ENCODE results near the gene DRD2. TPM values are rescaled to one million over a fixed set of nuclear protein-coding genes. Genes with fewer than 3 reads are reported as not detected.
A peak's percentile ranks its signal among the peaks of the same experiment; 100 is the strongest.

Gene DRD2
- total RNA-seq, 1 experiment from 2014 or later, result not detected

GRCh38 chr11:113494021-113494420 is 18.8 kb upstream of the DRD2 start:
- in situ Hi-C loops (cut with HindIII; ENCODE audit: low pct_unique_long_range_greater_than_20kb, low sequenced_read_pairs), result no loop called here
- DNase-seq (ENCODE audit: low read depth, low spot score), result no peak

GRCh38 chr11:113493206-113493605 is 18.0 kb upstream of the DRD2 start:
- no peak for DNase-seq (ENCODE audit: low read depth, low spot score)
- in situ Hi-C loops (cut with HindIII; ENCODE audit: low pct_unique_long_range_greater_than_20kb, low sequenced_read_pairs), result no loop called here

- in situ Hi-C loops (cut with HindIII; ENCODE audit: low pct_unique_long_range_greater_than_20kb, low sequenced_read_pairs), result no loop called here
- DNase-seq (ENCODE audit: low read depth, low spot score), result no peak
Observed at GRCh38 chr11:113488931-113489351, 13.7 kb upstream of the DRD2 start.

GRCh38 chr11:113487622-113488021 is 12.4 kb upstream of the DRD2 start:
- no peak for DNase-seq (ENCODE audit: low read depth, low spot score)
- in situ Hi-C loops (cut with HindIII; ENCODE audit: low pct_unique_long_range_greater_than_20kb, low sequenced_read_pairs), result no loop called here

- no peak for DNase-seq (ENCODE audit: low read depth, low spot score)
- in situ Hi-C loops (cut with HindIII; ENCODE audit: low pct_unique_long_range_greater_than_20kb, low sequenced_read_pairs), result no loop called here
Observed at GRCh38 chr11:113484223-113484622, 9.0 kb upstream of the DRD2 start.

- DNase-seq (ENCODE audit: low read depth, low spot score), result no peak
- in situ Hi-C loops (cut with HindIII; ENCODE audit: low pct_unique_long_range_greater_than_20kb, low sequenced_read_pairs), result no loop called here
Observed at GRCh38 chr11:113481672-113482071, 6.5 kb upstream of the DRD2 start.

- in situ Hi-C loops (cut with HindIII; ENCODE audit: low pct_unique_long_range_greater_than_20kb, low sequenced_read_pairs), result no loop called here
Observed at GRCh38 chr11:113481226-113481625, 6.0 kb upstream of the DRD2 start.

GRCh38 chr11:113477321-113477720 is 2.1 kb upstream of the DRD2 start:
- in situ Hi-C loops (cut with HindIII; ENCODE audit: low pct_unique_long_range_greater_than_20kb, low sequenced_read_pairs), result no loop called here
- peak; percentile 8 for DNase-seq (ENCODE audit: low read depth, low spot score)

More at GRCh38 chr11:113481226-113481625, 6.0 kb upstream of the DRD2 start:
- DNase-seq (ENCODE audit: low read depth, low spot score), result no peak

GRCh38 chr11:113476553-113476952 is 1.4 kb upstream of the DRD2 start:
- no peak for DNase-seq (ENCODE audit: low read depth, low spot score)
- in situ Hi-C loops (cut with HindIII; ENCODE audit: low pct_unique_long_range_greater_than_20kb, low sequenced_read_pairs), result no loop called here

GRCh38 chr11:113474362-113475159 is 637 bp downstream of the DRD2 start:
- in situ Hi-C loops (cut with HindIII; ENCODE audit: low pct_unique_long_range_greater_than_20kb, low sequenced_read_pairs), result no loop called here
- peak; percentile 62 for DNase-seq (ENCODE audit: low read depth, low spot score)

- in situ Hi-C loops (cut with HindIII; ENCODE audit: low pct_unique_long_range_greater_than_20kb, low sequenced_read_pairs), result no loop called here
- no peak for DNase-seq (ENCODE audit: low read depth, low spot score)
Observed at GRCh38 chr11:113473983-113474361, 1.2 kb downstream of the DRD2 start.

GRCh38 chr11:113472471-113472870 is 2.7 kb downstream of the DRD2 start:
- no peak for DNase-seq (ENCODE audit: low read depth, low spot score)
- in situ Hi-C loops (cut with HindIII; ENCODE audit: low pct_unique_long_range_greater_than_20kb, low sequenced_read_pairs), result no loop called here

- in situ Hi-C loops (cut with HindIII; ENCODE audit: low pct_unique_long_range_greater_than_20kb, low sequenced_read_pairs), result no loop called here
- DNase-seq (ENCODE audit: low read depth, low spot score), result no peak
Observed at GRCh38 chr11:113470233-113470632, 5.0 kb downstream of the DRD2 start.

- DNase-seq (ENCODE audit: low read depth, low spot score), result no peak
- in situ Hi-C loops (cut with HindIII; ENCODE audit: low pct_unique_long_range_greater_than_20kb, low sequenced_read_pairs), result no loop called here
Observed at GRCh38 chr11:113468726-113469345, 6.4 kb downstream of the DRD2 start.

GRCh38 chr11:113467545-113467944 is 7.7 kb downstream of the DRD2 start:
- in situ Hi-C loops (cut with HindIII; ENCODE audit: low pct_unique_long_range_greater_than_20kb, low sequenced_read_pairs), result no loop called here
- DNase-seq (ENCODE audit: low read depth, low spot score), result no peak

GRCh38 chr11:113465786-113466185 is 9.4 kb downstream of the DRD2 start:
- no peak for DNase-seq (ENCODE audit: low read depth, low spot score)
- in situ Hi-C loops (cut with HindIII; ENCODE audit: low pct_unique_long_range_greater_than_20kb, low sequenced_read_pairs), result no loop called here

- DNase-seq (ENCODE audit: low read depth, low spot score), result no peak
- in situ Hi-C loops (cut with HindIII; ENCODE audit: low pct_unique_long_range_greater_than_20kb, low sequenced_read_pairs), result no loop called here
Observed at GRCh38 chr11:113464416-113464815, 10.8 kb downstream of the DRD2 start.

- in situ Hi-C loops (cut with HindIII; ENCODE audit: low pct_unique_long_range_greater_than_20kb, low sequenced_read_pairs), result no loop called here
- DNase-seq (ENCODE audit: low read depth, low spot score), result no peak
Observed at GRCh38 chr11:113462830-113463229, 12.4 kb downstream of the DRD2 start.

GRCh38 chr11:113461639-113462038 is 13.6 kb downstream of the DRD2 start:
- in situ Hi-C loops (cut with HindIII; ENCODE audit: low pct_unique_long_range_greater_than_20kb, low sequenced_read_pairs), result no loop called here

More at GRCh38 chr11:113461639-113462038, 13.6 kb downstream of the DRD2 start:
- no peak for DNase-seq (ENCODE audit: low read depth, low spot score)
